Activated naive CD8-positive, alpha-beta T cell treated with anti-CD3 and anti-CD28 coated beads, Interleukin-2, amount 50 U/mL, for 16 hours (primary cell): ENCODE measurements around the gene TSKU.
A peak's percentile ranks its signal among the peaks of the same experiment; 100 is the strongest.
"Not testable (repeated sequence)": the region's sequence is repeated elsewhere in the genome, so short reads cannot be mapped to it uniquely, and the experiment has no call there.

Experiments
- DNase-seq: peaks from one replicate; pipeline ENCODE4 v3.0.0-alpha.2; 2020; ENCODE audit warnings: low read depth, low spot score

Gene TSKU

GRCh38 chr11:76787911-76788596 lies 4.9 kb downstream of the TSKU start:
- no peak for DNase-seq

GRCh38 chr11:76788661-76789442 lies 5.7 kb downstream of the TSKU start:
- DNase-seq: no peak

GRCh38 chr11:76789443-76789719 lies 6.2 kb downstream of the TSKU start:
- DNase-seq: no peak

- DNase-seq: no peak
Observed at GRCh38 chr11:76790251-76790650, 7.1 kb downstream of the TSKU start.

GRCh38 chr11:76791002-76791770 lies 8.0 kb downstream of the TSKU start:
- not testable (repeated sequence) for DNase-seq

GRCh38 chr11:76791861-76792260 lies 8.7 kb downstream of the TSKU start:
- DNase-seq: no peak

- no peak for DNase-seq
Observed at GRCh38 chr11:76792505-76793264, 9.5 kb downstream of the TSKU start.

GRCh38 chr11:76793391-76794291 lies 10.5 kb downstream of the TSKU start:
- DNase-seq: no peak

GRCh38 chr11:76794371-76795289 lies 11.5 kb downstream of the TSKU start:
- DNase-seq: no peak

GRCh38 chr11:76795290-76795935 lies 12.3 kb downstream of the TSKU start:
- DNase-seq: no peak

GRCh38 chr11:76795936-76796441 lies 12.8 kb downstream of the TSKU start:
- DNase-seq: no peak

GRCh38 chr11:76796511-76797198 lies 13.5 kb downstream of the TSKU start:
- DNase-seq: no peak

GRCh38 chr11:76797341-76798201 lies 14.4 kb downstream of the TSKU start:
- no peak for DNase-seq

- DNase-seq: no peak
Observed at GRCh38 chr11:76798202-76798581, 15.0 kb downstream of the TSKU start.

GRCh38 chr11:76798671-76799065 lies 15.5 kb downstream of the TSKU start:
- no peak for DNase-seq

GRCh38 chr11:76799066-76799804 lies 16.1 kb downstream of the TSKU start:
- peak; percentile 34 for DNase-seq
